Lower leg skin (tissue), 3 donors: ENCODE data around the gene RASEF.

ENCODE experiments used
- CTCF ChIP-seq, 3 donors: fragments of 450-650 bp; IDR thresholded peaks; one replicate each; pipeline ENCODE4 v1.5.1; 2016; ENCODE audit warnings: antibody characterized with exemption in 3 of 3, mild to moderate bottlenecking in 3 of 3, moderate library complexity in 2 of 3
- POLR2A ChIP-seq, 2 donors: fragments of 450-650 bp; IDR thresholded peaks; one replicate each; pipeline ENCODE4 v1.6.1; 2016 to 2017; ENCODE audit warnings: antibody characterized with exemption in 2 of 2, mild to moderate bottlenecking in 1 of 2, moderate library complexity in 1 of 2

GRCh38 chr9:83062651-83063527, at the start of gene RASEF:
- TF ChIP-seq CTCF (IDR thresholded peaks at IDR 0.05) (no peak), POLR2A (IDR thresholded peaks at IDR 0.05) (no peak)
